Measurements from ENCODE around the gene DEPP1.

Gene DEPP1

DNA sequence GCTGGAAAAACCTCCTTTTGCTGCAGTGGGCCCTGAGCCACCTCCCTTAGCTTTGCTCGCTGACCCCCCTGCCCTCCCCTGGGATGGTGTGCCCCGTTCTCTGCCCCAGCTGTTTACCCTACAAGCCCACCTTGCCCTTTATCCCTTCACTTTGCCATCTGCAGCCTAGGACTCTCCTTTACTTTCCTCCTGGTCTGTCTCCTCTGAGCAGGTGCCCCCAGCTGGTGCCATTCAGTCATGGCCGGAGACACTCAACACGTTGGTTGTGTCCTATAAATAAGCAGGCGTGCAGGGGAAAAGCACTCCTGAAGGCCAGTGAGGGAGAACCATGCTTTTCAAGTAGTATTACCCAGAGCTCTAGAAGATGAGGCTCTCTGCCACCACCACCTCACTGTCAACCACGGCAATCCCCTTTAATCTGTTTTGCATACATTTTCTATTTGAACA, 12.9 kb downstream of the DEPP1 start:
- no peak for FAIRE-seq

DNA sequence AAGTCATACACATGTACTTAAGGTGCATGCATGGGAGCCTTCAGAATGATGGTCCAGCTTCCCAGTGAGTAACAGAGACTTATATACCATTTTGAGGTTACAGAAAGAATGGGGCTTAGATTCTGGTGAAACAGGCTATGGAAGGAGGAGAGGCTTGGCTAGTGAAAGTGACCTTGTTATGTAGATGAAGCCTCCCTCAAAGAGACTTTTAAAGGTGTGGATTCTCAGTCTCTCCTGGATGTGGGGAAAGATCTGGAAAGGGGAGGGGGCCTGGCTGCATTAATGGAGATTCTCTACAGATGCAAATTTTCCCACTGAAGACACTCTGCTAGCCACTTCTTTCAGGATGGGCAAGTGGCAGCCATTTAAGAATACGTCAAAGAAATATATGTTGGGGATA, 13.5 kb downstream of the DEPP1 start:
- FAIRE-seq = no peak

DNA sequence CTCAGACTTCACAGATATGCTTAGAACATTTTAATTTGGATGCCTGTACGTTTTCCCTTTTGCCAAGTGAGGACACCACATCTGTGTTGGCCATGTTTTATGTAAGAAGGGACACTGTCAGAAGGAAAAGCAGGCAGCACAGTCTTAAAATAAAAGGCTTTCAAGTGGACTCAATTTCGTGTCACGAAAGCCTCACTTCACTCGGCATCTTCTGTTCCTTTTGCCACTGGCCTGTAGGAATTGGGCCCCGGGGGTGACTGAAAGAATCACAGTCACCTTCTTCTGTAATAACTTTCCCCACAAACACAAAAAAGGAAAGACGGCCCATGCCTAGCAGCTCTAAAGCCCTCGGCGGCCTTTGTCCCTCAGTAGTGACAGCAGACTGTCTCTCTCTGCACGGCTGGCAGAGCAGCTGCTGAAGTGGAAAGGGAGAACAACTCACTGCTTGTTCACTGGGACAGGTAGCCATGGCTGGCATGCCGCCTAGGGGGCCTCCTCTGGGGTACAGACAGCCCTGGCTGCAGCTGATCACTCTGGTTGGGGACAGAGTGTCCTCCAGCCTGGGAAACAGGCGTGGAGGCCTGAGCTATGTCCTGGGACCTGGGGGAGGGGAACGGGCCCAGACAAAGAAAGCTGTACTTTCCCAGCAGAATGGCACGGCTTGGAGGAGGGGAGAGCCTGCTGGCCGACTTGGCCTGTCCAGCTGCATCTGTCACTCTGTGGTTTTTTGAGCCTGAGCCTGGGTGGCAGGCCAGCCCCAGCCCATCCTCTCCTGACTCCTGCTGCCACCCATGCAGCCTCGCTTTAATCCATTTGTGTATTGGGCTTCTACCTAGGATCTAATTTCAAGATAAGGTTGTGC, 14.6 kb downstream of the DEPP1 start:
- FAIRE-seq = no peak

DNA sequence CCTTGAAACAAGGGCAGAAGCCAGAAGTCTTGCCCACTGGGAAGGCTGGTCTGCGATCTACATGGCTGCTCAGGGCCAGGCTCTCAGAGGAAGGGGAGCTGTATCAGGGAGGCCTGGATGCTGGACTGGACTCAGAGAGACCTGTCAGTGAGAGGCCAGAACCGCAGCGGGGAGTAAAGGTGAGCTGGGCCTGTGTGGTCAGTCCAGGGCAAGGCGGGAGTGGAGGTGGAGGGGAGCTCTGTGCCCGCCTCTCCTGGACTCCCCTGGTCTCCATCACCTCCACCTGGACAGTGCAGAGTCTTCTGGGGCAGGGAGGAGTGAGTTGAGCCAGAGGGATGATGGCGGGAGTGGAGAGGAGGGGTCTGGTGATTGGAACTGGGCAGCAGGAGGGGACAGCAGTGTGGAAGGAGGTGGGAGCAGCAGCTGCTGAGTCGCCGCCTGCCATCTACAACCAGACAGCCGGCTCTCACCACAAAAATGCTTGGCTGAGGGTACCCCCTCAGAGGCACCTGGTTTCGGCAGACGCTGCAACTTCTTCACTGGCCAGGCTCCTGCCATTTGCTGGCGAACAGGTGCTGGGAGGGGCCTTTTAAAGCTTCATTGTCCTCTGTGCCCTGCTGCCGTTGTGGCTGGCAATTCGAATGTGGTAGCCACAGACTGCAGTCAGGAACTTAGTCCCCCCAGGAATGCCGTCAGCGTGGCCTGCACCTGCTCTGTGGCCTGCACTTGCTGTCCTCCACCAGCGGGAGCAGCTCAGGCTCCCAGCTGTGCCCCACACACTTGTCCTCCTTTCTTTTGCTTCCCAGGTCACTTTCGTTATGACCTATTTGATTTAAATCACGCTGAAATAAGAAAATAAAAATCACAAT, 15.5 kb downstream of the DEPP1 start:
- FAIRE-seq = no peak

DNA sequence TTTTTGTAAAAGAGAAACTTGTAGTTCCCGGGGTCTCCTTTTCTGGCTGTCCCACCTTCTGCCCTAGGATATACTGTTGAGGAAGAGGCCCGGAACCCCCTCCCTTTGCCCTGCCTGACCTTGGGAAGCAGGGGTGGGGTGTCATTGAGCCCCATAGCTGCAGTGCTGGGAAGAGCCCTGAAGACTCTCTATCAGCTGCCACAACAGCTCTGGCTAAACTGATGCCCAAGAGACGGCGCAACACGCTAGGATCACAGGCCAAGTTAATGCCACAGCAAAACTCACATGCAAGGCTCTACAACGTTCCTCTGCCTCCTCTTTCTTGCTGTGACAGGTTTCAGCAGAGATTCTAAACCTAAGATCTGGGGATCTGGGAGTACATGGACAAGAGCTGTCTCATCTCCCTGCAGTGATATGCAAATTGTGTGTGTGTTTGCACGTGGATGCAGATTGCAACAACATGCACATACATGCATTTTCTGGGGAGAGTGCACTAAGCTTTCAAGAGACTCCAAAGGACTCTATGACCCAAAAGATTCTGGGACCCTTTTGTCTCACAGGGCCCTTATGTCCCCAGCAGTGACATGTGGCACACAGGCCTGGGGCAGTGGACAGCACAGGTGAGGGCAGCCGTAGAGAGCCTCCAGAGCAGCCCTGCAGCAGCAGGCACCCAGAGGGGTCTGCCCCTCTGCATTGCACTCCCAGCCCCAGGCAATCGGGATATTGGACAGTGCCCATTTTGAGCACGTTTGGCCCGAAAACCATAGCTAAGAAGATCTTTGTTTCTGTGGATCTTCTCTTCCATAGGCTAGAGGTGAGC, 16.5 kb downstream of the DEPP1 start:
- no peak for FAIRE-seq

DNA sequence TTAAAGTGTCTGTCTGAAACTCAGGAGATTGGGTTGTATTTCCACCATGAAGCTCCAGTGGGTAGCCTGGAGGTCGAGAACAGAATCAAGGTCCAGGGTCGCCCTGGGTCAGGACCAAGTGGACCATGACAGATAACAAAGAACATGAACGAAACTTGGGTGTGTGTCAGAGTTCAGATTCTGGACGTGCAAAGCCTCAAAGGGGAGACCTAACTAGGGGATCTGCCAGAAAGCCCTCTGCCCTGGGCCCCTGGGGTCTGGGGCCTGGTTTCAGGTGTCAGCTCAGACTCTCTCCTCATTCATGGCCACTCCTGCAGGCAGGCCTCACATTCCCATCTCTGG, 17.4 kb downstream of the DEPP1 start:
- no peak for FAIRE-seq

DNA sequence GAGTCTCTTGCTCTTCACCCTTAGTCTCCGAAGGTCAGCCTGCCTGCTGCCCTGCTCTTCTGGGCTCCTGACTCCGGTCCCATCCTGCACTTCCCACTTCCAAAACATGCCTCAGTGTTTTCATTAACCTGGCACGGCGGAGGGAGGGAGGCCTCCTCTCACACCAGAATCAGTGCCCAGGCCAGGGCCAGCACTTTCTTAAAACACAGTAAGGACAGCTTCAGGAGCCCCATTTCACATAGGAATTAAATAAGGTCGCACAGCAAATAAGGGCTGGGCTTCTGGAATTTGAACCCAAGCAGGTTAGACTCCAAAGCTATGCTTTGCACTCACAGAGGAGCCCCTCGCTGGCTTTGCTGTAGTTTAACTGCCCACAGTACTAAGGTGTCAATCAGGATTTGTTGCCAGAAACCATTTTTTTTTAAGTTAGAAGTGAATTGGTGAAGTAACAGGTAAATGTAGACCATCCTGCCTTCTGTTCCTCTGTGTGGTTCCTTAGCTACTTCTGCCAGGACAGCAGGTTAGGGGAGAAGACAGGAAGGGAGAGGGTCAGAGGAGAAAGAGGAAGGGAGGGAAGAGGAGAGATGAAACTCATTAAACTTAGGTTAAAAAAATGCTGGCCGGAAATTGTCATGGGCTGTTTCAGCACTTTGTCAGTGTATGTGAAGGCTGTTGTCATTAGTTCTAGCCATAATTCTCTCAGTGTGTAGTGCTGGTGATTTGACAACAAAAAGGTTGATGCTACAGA, 18.0 kb downstream of the DEPP1 start:
- FAIRE-seq = no peak

DNA sequence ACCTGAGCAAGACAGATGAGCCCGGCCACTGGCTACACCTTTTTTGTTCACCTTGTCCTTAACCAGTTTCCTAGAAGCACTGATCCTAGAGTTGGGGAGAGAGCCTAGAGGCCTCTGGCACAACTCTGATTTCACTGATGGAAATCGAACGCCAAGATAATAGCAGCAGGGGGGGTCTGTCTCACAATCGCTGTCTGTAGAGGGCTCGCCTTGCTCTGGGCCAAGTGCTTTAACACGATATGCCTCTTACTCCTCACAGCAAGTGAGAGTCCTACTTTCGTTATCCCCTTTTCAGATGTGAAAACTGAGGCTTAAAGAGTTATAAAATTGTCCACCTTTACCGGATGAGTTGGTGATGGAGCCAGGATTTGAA, 18.5 kb downstream of the DEPP1 start:
- no peak for FAIRE-seq

DNA sequence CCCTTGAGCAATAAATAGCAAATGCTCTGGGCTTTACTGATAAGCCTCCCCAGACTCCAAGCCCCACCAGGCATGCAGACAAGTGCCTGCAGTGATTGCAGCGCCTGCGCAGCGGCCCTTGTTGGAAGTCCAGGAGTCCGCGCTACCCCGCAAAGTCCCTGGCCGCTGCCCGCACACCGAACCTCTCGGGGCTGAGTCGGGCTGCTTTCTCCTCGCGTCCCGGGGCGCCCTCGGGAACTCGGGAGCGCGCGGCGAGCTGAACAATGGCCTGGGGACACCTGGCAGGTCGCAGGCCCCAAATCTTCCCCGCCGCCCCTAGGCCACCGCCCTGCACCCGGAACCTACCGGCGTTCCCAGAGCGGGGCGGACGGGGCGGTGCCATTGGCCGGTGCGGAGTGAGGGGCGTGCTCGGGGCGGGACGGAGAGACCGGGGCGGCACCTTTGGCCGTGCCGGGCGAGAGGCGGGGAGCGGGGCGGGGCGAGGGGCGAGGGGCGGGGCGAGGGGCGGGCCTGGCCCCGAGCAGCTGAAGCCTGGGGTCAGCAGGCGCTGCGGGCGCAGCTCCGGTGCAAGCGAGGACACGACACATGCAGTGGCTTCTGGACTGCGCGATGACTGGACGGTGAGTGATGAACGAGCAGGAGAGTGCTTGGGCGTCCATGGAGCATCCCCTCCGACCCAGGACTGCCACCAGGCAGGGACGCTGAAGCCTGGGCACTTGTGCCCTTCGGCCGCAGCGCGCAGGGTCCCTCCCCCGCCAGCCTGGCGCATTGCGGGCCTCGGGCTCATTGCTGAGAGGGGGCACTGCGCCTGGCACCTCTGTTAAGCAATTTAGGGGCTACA, 19.1 kb downstream of the DEPP1 start, which contains the start of gene RASSF4:
TSS of gene RASSF4 (plus strand) at position 556 of the 841 bp plus-strand sequence. CDS start 10,401 bp downstream, outside the sequence.
- no peak for FAIRE-seq

DNA sequence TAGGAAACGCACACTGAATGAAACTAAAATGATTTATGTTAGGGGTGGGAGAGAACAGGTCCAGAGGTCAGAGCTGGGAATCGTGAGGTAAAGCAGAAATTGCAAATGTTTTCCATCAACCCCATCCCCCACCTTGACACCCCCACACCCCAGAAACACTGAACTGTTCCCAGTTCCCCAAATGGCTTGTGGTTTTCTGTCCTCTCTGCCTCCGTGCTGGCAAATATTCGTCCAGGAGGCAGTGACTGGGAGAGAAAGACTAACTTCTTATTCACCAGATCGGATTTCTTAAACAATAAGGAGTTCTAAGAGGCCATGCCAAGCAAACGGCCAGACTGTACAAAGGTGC, 19.7 kb downstream of the DEPP1 start:
- FAIRE-seq = no peak

DNA sequence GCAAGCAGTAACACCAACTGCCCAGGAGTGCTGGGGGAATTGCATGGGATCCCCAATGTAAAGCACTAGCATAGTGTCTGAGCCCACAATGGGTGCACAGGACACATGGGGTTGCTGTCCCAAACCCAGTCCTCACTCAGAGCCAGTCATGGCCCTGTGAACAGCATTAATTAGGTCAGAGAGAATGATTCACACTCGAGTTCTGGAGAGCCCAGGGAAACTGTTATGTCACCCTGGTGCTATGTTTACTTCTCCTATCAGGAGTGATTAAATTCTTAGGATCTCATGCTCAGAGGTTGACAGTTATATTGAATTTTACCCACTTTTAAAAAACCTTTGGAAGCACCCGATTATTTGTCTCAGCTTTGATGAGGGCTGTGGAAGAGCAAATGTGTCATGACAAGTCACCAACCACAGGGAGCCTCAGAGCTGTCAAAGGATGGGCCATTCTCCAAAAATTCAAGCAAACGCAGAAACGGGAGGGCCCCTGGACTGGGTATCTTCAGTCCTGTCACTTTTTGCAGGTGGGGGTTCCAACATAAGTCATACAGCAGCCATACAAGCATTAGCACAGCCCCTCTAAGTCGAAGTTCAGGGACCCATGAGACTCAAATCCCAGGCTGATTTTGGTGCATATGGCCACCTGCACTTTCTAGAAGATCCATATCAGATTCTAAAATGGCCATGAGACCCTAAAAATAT, 20.3 kb downstream of the DEPP1 start:
- FAIRE-seq = peak; percentile 70

DNA sequence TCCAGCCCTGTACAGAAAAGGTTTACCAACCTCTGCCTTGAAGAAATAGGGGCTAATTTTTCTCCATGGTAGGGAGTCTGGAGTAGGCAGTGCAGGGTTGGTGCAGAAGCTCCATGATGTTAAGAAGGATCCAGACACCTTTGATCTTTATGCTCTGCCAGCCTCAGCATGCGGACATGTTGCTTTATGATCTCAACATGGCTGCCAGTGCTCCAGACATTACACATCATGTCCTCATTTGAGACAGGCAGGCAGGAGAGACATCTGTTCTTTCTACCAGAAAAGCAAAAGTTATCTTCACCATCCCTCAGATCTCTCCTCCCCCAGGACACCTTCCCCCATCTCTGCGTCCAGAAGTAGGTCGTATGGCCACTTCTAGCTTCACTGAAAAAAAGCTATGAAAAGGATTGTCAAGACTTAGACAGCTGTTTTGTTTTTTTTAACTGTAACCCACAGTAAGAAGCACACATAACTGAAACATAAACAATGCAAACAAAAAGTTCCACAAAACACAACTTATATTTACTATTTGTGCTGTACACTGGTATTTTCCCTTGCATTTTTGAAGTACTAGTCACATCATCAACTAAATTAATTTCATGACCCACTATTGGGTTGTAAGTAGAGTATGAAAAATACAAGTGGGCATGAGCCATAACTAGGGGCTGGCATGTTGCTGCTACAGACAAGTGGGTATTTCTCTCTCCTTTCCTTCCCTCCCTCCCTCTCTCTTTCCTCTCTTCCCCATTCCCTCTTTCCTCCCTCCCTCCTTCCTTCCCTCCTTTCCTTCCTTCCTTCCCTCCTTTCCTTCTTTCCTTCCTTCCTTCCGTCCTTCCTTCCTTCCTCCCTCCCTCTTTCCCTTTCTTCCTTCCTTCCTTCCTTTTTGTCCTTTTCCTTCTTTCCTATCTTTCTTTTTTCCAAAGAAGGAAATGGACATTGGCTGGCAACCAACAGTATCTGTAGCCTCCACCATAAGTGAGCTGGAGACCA, 21.6 kb downstream of the DEPP1 start:
- FAIRE-seq = no peak

DNA sequence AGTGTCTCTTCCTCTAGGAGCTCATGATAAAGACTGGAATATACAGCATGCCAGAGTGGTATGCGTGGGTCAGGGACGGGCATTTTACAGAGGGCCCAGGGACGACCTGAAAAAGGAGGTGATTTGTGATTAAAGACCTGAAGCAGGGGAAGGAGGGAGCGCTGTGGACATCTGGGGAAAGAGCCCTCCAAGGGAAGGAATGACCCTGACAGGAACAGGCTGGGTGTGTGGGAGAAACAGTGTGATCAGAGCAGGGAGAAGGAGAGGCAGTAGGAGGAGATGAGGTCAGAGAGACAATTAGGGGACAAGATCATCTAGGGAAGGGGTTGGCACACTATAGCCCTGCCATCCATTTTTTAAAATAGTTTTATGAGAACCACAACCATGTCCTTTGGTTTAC, 22.4 kb downstream of the DEPP1 start:
- FAIRE-seq = no peak

DNA sequence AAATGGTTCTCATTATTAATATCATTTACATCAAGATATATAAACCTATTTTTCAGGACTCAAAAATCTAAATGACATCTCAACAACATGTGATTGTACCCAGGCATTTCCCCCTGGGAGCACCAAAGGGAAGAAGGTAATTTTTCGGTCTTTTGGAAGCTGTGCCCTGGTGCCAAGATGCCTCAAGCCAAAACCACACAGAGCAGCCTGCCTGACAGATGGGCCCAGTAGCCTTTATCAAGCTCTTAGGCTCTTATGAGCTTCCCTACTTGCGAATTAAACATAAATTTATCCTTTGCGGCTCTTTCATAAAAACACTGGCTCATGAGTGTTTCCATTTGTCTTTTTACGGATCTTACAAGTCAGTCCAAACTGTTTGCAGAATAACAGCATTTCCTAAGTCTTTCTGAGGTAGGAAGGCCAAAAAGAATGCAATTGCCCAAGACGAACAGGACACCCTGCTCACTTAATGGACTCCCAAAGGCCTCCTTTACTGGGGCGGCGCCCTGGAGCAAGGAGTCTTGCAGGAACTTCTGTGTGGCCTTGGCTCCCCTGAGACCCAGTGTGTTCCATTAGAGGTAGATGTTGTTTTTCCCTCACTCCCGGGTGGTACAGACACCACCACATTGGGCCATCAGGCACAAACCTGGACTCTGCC, 23.1 kb downstream of the DEPP1 start:
- no peak for FAIRE-seq

DNA sequence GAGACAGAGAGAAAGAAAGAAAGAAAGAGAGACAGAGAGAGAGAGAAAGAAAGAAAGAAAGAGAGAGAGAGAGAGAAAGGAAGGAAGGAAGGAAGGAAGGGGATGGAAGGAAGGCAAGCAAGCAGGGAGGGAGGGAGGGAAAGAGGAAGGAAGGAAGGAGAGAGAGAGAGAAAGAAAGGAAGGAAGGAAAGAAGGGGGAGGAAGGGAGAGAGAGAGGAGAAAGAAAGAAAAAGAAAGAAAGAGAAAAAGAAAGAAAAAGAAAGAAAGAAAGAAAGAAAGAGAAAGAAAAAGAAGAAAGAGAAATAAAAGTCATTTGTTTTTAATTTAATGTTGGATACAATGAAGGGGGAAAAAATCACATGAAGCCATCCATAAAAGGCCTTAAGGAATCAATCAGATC, 23.6 kb downstream of the DEPP1 start:
- no peak for FAIRE-seq

DNA sequence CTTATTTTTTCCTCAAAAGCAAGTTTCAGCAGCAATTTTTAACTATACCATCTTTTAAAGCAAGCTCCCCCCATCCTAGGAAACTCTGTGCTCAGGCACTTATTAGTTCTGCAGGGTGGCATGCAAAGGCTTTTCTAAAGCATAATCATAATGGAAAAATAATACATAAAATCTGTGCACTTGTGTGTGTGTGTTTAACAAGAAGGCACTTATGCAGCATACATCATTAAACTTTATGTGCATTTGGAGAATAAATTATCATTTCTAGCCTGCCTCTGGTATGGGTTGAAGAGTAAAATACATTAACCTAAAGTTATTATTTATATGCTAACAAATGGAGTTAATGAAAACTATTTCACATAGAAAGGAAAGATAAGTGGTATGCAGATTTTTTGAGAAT, 24.6 kb downstream of the DEPP1 start:
- FAIRE-seq = no peak

DNA sequence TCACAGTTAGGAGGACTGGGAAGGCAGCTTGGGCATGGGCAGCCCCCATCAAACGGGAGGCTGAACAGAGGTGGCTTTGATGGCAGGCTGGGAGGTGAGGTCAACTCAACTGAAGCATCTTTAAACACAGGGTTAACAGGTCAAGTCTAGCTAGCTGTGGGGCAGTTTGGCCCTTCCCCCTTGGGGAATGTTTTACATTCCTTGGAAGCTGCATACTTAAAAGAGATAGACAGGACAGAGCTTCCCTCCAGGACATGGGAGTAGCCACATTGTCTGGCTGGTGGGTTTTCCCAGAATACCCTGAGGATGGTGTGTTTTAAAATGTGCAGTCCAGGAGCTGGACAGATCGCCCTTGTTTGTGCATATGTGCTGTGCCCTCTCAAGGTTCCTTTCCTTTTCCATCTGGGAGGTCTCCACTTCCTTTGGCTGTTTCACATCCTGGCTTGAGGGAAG, 25.8 kb downstream of the DEPP1 start:
- no peak for FAIRE-seq

DNA sequence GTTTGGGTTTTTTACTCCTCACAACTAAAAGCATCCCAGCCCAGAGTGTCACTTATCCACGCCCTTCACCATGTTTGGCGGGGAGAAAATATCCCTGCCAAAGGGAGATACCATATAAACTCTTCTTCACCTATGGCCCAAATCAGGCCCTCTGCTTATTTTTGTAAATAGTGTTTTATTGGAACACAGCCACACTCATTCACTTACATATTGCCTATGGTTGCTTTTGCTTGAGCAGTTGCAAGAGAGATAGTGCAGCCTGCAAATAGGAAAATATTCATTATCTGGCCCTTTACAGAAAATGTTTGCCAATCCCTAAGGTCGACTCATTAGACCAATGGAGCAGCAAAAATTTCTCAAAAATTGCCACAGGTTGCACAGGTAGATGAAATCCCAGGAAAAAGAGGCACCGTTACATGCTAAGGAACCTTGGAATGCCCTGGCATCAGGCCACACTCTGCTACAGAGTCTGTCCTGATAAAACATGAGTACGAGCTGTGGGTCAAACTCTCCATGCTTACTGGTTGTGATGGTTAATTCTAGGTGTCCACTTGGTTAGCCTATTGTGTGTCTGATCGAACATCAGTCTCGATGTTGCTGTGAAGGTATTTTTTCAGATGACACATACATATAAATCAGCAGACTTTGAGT, 26.9 kb downstream of the DEPP1 start:
- FAIRE-seq = no peak

All from islet of Langerhans (tissue), 1 donor.